Stomach (tissue), 9 donors: ENCODE measurements around the gene PITPNC1. TPM values are rescaled to one million over a fixed set of nuclear protein-coding genes. Genes with fewer than 3 reads are reported as not detected.
A peak's percentile ranks its signal among the peaks of the same experiment; 100 is the strongest.

ENCODE experiments used
- DNase-seq, 2 donors: peaks; one replicate each; pipeline versions ENCODE4 v3.0.0 to v3.0.0-alpha.2; 2013 to 2019
- H3K27ac ChIP-seq, 5 donors: fragments of 200-600 bp in 4 of 5; sonication (generic) in 4 of 5; one replicate each; pipeline ENCODE4 v1.5.1; 2013 to 2019; ENCODE audit warnings: mild to moderate bottlenecking in 1 of 5, moderate library complexity in 1 of 5
- H3K27me3 ChIP-seq, 3 donors: fragments of 200-600 bp; sonication (generic); one replicate each; pipeline ENCODE4 v1.5.1; 2017 to 2019; ENCODE audit warnings: mixed run types in 1 of 3
- H3K36me3 ChIP-seq, 4 donors: fragments of 200-600 bp; sonication (generic); 1 replicate in 3 of 4; 2 replicates in 1 of 4; pipeline ENCODE4 v1.5.1; 2016 to 2019
- H3K4me1 ChIP-seq, 4 donors: fragments of 200-600 bp; sonication (generic); one replicate each; pipeline ENCODE4 v1.5.1; 2016 to 2019
- H3K4me3 ChIP-seq, 4 donors: fragments of 200-600 bp; sonication (generic) in 3 of 4; one replicate each; pipeline ENCODE4 v1.5.1; 2016 to 2019; ENCODE audit warnings: mild to moderate bottlenecking in 1 of 4
- H3K9me3 ChIP-seq, 4 donors: fragments of 200-600 bp; sonication (generic); one replicate each; pipeline ENCODE4 v1.5.1; 2016 to 2019
- CTCF ChIP-seq, 7 experiments: fragments of 450-650 bp in 4 of 7; fragments of 200-600 bp in 3 of 7; sonication (generic) in 3 of 7; IDR thresholded peaks; one replicate each; pipeline ENCODE4 v1.5.1; 2016 to 2019; ENCODE audit warnings: antibody characterized with exemption in 7 of 7, control low read depth in 2 of 7, mild to moderate bottlenecking in 1 of 7
- EP300 ChIP-seq: sonication (generic); formaldehyde crosslinking; IDR thresholded peaks from one replicate; pipeline ENCODE4 v1.6.1; 2017; ENCODE audit warnings: antibody characterized with exemption
- POLR2A ChIP-seq, 4 donors: fragments of 450-650 bp; IDR thresholded peaks; one replicate each; pipeline ENCODE4 v1.6.1; 2016; ENCODE audit warnings: antibody characterized with exemption in 4 of 4, control low read depth in 2 of 4, mild to moderate bottlenecking in 1 of 4, moderate library complexity in 1 of 4
- POLR2AphosphoS5 ChIP-seq, 3 donors: sonication (generic); formaldehyde crosslinking; IDR thresholded peaks; one replicate each; pipeline ENCODE4 v1.6.1; 2016; ENCODE audit warnings: antibody characterized with exemption in 3 of 3
- whole genome bisulfite sequencing, 5 donors: extraction: QIAGEN DNeasy Blood & Tissue Kit in 3 of 5; methylation state at CpG; one replicate each; pipeline versions ENCODE4 v1.1.5 to v1.1.7; 2013 to 2018; 5-methylcytosine and 5-hydroxymethylcytosine counted together
- intact Hi-C: fragments of 100-400 bp; cut with DNase I; formaldehyde crosslinking; loops from one replicate; pipeline ENCODE4 v1.15.1; 2023; ENCODE audit warnings: low total_unique reads
- polyA plus RNA-seq, 3 donors: library from polyadenylated mRNA; stranded (reverse); fragments of 200-250 nt; gene quantifications; one replicate each; pipeline ENCODE4 v1.2.3, GENCODE V29; 2013
- total RNA-seq, 5 donors: library from RNA; depleted of rRNA; stranded (reverse); fragments of >200 nt; gene quantifications; one replicate each; pipeline versions ENCODE4 v1.1.0 to v1.2.3, GENCODE V29; 2014 to 2016
- donor health status: healthy with polysubstance abuse.
- donor health status: Bipolar disorder and iron deficiency.
- donor health status: healthy.

PITPNC1 gene
- total and polyA plus RNA-seq, 8 donors: 2.3 to 25.3 (median 14.4) TPM

DNA sequence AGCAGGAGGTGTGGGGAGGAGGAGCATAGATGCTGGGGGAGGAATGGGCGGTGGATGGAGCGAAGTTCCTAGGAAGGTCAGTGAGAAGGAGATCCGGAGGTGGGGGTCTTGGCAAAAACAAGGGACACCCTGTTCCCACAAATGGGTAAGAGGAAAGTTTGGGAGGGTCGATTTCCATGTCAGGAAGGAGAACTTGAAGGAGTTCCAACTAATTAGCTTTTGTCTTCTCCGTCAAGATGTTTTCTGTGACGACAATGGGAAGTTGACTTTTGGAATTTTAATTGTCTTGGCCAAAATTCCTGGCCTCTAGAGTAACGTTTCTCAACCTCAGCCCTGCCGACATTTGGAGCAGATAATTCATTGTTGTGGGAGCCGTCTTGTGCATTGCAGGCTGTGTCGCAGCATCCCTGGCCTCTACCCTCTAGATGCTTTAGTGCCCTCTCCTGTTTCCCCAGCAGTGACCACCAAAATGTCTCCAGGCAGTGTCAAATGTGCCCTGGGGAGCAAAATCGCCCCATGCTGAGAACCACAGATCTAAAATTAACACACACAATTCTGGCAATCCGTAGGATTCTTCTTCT is 97.1 kb downstream of the PITPNC1 start:
- Histone ChIP-seq H3K4me3 (no peak overlapping the region), H3K27ac (peak overlapping the region in 4 of 5 donors; percentile 44 to 65 (median 52)), H3K27me3 (no peaks in the 10 kb centered on the region), H3K9me3 (no peaks in the 10 kb centered on the region), H3K36me3 (no peaks in the 10 kb centered on the region), H3K4me1 (peaks cover 0 to 24% (median 10%) of the 10 kb centered on the region in 4 donors)
- no peak for DNase-seq
- intact Hi-C loops: no loop called here
- TF ChIP-seq POLR2AphosphoS5 (IDR thresholded peaks at IDR 0.05) (peak; percentile 2 to 27 (median 18)), EP300 (no peak), CTCF (IDR thresholded peaks at IDR 0.05) (no peak)
- 63 to 69% (median 67%) methylated on average over 12 of the region's 12 CpGs for WGBS, 5 donors

DNA sequence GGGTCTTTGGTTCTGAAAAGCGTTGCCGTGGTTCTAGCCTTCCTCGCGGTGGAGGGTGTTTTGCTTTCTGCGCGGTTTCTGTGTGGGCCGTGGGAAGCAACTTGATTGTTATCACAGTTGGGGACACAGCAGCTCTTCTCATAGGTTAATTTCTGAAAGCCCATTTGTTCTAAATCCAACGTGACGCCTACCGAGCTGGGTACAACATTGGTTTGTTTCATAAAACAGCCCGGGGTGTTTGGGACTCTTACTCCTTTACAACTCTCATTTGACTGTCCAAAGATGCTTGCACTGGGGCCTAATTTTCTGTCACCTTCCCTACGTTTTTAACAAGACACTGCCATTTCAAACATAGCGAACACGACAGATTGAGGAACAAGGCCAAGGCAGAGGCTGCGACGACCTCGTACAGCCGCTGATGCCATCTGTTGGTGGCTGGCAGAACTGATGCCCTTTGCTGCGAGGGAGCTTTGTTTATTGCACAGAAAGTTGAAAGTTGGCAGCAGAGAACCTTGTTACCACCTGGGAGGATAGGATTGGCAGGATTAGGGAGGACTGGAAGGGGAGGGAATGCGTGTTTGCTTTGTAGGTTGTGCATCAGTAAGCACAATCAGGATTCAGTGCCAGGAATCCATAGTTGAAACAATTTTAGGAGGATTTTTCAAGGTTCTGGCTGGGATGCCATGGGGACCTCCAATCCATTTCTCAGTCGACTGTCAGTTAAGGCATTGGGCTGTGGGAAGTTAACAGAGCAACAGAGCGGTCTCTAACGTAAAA is 98.3 kb downstream of the PITPNC1 start:
- intact Hi-C loops: loop anchor here (5.0 kb wide), 1 partner anchor 98 kb away; the partner anchor contains the start of gene PITPNC1
- Histone ChIP-seq H3K27ac (peak overlapping the region; percentile 18 to 65 (median 50)), H3K9me3 (no peaks in the 10 kb centered on the region), H3K36me3 (no peaks in the 10 kb centered on the region), H3K4me1 (peaks cover 0 to 15% (median 8%) of the 10 kb centered on the region in 4 donors), H3K27me3 (no peaks in the 10 kb centered on the region), H3K4me3 (no peak overlapping the region)
- peak in 2 of 3 donors; percentile 16 to 81 for TF ChIP-seq POLR2AphosphoS5 (IDR thresholded peaks at IDR 0.05)
- TF ChIP-seq EP300: no peak
- TF ChIP-seq CTCF (IDR thresholded peaks at IDR 0.05): peak in 5 of 7 experiments; percentile 87 to 96 (median 90)
- 40 to 44% (median 41%) methylated on average over 23 of the region's 23 CpGs for WGBS, 5 donors
- peak; percentile 87 to 92 for DNase-seq

GRCh38 chr17:67476787-67477335 is 99.8 kb downstream of the PITPNC1 start:
- H3K27ac ChIP-seq: peak overlapping the region in 2 of 5 donors; percentile 64 to 65
- no peak for TF ChIP-seq CTCF (IDR thresholded peaks at IDR 0.05)
- no peak for TF ChIP-seq POLR2AphosphoS5 (IDR thresholded peaks at IDR 0.05)
- no peak for TF ChIP-seq POLR2A (IDR thresholded peaks at IDR 0.05)
- no peak for TF ChIP-seq EP300
- intact Hi-C loops: loop anchor here (5.0 kb wide), 1 partner anchor 100 kb away; the partner anchor contains the start of gene PITPNC1
- no peak for DNase-seq
- peaks cover 5 to 25% (median 12%) of the 10 kb centered on the region in 4 donors for H3K4me1 ChIP-seq
- H3K27me3 ChIP-seq: no peaks in the 10 kb centered on the region
- no peaks in the 10 kb centered on the region for H3K36me3 ChIP-seq
- H3K4me3 ChIP-seq: no peak overlapping the region
- WGBS, 5 donors: 89 to 99% (median 96%) methylated on average over 7 of the region's 7 CpGs
- no peaks in the 10 kb centered on the region for H3K9me3 ChIP-seq

GRCh38 chr17:67477687-67478086 is 100.6 kb downstream of the PITPNC1 start:
- Histone ChIP-seq H3K36me3 (no peaks in the 10 kb centered on the region), H3K27ac (peak overlapping the region; percentile 35 to 64 (median 59)), H3K27me3 (no peaks in the 10 kb centered on the region), H3K4me1 (peaks cover 5 to 25% (median 12%) of the 10 kb centered on the region in 4 donors), H3K9me3 (no peaks in the 10 kb centered on the region), H3K4me3 (no peak overlapping the region)
- intact Hi-C loops: loop anchor here (5.0 kb wide), 1 partner anchor 100 kb away; the partner anchor contains the start of gene PITPNC1
- no peak for DNase-seq
- 80 to 87% (median 83%) methylated on average over 4 of the region's 4 CpGs for WGBS, 5 donors
- TF ChIP-seq POLR2A (IDR thresholded peaks at IDR 0.05): no peak
- TF ChIP-seq POLR2AphosphoS5 (IDR thresholded peaks at IDR 0.05): no peak
- TF ChIP-seq EP300: no peak
- no peak for TF ChIP-seq CTCF (IDR thresholded peaks at IDR 0.05)
